ENCODE measurements around the gene NHP2. TPM values are rescaled to one million over a fixed set of nuclear protein-coding genes. Genes with fewer than 3 reads are reported as not detected.

NHP2 gene
- total RNA-seq, 1 donor from 2014 or later, result 161 TPM

DNA sequence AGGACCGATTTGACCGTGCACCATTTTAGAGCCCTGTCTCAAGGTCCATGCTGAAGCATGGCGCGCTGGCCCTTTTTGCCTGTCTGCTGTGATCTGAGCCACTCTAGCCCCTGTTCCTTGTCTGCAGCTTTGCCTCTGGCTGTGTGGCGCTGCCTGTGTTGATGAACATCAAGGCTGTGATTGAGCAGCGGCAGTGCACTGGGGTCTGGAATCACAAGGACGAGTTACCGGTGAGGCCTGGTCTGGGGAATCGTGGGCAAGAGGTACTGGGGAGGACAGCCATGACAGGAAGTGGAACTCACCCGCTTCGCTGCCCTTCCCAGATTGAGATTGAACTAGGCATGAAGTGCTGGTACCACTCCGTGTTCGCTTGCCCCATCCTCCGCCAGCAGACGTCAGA lies 6.3 kb downstream of the NHP2 start:
- no peak for DNase-seq (ENCODE audit: extremely low spot score, unreplicated experiment)
- Mint-ChIP-seq H3K9me3 (no peaks in the 10 kb centered on the region), H3K27me3 (no peaks in the 10 kb centered on the region), H3K4me1 (ENCODE audit: unreplicated experiment) (peaks cover 33% of the 10 kb centered on the region), H3K4me3 (no peak overlapping the region), H3K36me3 (peaks cover 14% of the 10 kb centered on the region), H3K27ac (no peak overlapping the region)
- TF ChIP-seq, protein P1, sequence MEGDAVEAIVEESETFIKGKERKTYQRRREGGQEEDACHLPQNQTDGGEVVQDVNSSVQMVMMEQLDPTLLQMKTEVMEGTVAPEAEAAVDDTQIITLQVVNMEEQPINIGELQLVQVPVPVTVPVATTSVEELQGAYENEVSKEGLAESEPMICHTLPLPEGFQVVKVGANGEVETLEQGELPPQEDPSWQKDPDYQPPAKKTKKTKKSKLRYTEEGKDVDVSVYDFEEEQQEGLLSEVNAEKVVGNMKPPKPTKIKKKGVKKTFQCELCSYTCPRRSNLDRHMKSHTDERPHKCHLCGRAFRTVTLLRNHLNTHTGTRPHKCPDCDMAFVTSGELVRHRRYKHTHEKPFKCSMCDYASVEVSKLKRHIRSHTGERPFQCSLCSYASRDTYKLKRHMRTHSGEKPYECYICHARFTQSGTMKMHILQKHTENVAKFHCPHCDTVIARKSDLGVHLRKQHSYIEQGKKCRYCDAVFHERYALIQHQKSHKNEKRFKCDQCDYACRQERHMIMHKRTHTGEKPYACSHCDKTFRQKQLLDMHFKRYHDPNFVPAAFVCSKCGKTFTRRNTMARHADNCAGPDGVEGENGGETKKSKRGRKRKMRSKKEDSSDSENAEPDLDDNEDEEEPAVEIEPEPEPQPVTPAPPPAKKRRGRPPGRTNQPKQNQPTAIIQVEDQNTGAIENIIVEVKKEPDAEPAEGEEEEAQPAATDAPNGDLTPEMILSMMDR (conservative IDR thresholded peaks at IDR 0.05), result no peak

DNA sequence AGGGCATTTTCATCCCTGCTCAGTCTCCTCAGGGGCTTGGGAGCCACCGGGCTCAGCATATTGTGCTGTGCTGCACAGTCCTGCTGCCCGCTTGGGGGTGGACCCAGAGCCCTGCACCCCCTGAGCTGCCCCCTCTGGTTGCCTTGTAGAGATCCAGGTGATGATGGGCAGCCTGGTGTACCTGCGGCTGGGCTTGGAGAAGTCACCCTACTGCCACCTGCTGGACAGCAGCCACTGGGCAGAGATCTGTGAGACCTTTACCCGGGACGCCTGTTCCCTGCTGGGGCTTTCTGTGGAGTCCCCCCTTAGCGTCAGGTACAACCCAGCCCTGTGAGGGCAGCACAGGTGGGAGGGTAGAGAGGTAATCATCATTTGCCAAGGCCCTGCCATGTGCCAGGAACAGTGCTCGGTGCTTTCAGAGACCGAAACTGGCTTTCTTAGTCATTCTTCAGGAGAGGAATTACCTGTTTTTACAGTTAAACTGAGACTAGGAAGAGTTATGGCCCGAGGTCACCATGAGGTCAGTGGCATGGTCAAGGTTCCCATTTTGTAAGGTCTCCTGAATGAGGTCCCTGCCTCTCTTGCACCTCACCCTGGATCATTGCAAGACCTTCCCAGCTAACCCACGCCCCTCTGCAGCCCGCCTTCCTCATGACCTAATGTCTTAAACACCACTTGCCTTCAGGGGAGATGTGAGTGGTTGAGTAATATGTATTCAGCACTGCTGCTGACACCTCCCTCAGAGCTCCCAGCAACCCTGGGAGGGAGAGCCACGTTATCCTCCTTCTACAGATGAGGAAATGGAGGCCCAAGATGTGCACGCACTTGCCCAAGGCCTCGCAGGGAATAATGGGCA lies 7.5 kb downstream of the NHP2 start:
- Mint-ChIP-seq H3K27me3 (no peaks in the 10 kb centered on the region), H3K9me3 (no peaks in the 10 kb centered on the region), H3K36me3 (peaks cover 18% of the 10 kb centered on the region), H3K4me1 (ENCODE audit: unreplicated experiment) (peaks cover 24% of the 10 kb centered on the region), H3K27ac (peak overlapping the region; percentile 91), H3K4me3 (peak overlapping the region; percentile 46)
- TF ChIP-seq, protein P1 (conservative IDR thresholded peaks at IDR 0.05), result peak; percentile 83
- no peak for DNase-seq (ENCODE audit: extremely low spot score, unreplicated experiment)

DNA sequence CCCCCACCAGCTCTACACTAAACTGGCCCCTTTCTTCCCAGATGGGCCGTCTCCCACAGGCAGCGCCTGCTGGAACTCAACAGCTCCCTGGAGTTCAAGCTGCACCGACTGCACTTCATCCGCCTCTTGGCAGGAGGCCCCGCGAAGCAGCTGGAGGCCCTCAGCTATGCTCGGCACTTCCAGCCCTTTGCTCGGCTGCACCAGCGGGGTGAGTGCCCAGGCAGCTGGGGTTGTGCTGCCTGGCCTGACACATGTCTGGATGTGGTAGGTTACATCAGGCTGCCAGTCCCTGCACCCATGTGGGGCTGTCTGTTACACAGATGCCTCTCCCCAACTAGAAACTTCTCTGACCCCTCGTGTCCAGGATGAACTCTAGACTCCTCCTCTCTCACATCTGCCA lies 9.8 kb downstream of the NHP2 start:
- peaks cover 27% of the 10 kb centered on the region for H3K36me3 Mint-ChIP-seq
- H3K9me3 Mint-ChIP-seq, result no peaks in the 10 kb centered on the region
- H3K27ac Mint-ChIP-seq, result no peak overlapping the region

DNA sequence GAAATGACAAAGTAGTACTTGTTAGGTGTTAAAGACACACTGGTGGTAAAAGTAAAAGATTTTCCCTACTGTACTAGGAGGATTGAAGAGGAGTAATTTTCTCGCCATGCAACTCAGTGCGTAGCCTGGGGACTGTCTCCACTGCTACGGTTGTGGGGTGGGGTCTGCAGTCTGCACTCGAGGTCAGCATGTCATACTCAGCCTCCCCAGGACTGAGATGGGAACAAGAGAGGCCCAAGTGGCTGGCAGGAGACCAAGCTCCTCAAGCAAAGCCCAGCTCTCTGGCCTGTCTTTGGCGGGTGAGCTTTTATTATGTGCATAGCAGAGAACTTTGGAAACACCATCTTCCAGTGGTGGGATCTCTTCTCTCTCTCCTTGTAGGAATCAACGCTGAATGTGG lies 10.4 kb downstream of the NHP2 start:
- peaks cover 26% of the 10 kb centered on the region for H3K36me3 Mint-ChIP-seq
- H3K4me1 Mint-ChIP-seq (ENCODE audit: unreplicated experiment), result peaks cover 13% of the 10 kb centered on the region
- H3K4me3 Mint-ChIP-seq, result no peak overlapping the region
- H3K27ac Mint-ChIP-seq, result no peak overlapping the region
- H3K27me3 Mint-ChIP-seq, result no peaks in the 10 kb centered on the region
- TF ChIP-seq, protein P1 (conservative IDR thresholded peaks at IDR 0.05), result no peak
- no peaks in the 10 kb centered on the region for H3K9me3 Mint-ChIP-seq
- no peak for DNase-seq (ENCODE audit: extremely low spot score, unreplicated experiment)

More for the DNA sequence above, 9.8 kb downstream of the NHP2 start:
- TF ChIP-seq, protein P1 (conservative IDR thresholded peaks at IDR 0.05), result no peak
- H3K27me3 Mint-ChIP-seq, result no peaks in the 10 kb centered on the region
- peaks cover 19% of the 10 kb centered on the region for H3K4me1 Mint-ChIP-seq (ENCODE audit: unreplicated experiment)
- no peak for DNase-seq (ENCODE audit: extremely low spot score, unreplicated experiment)
- no peak overlapping the region for H3K4me3 Mint-ChIP-seq

DNA sequence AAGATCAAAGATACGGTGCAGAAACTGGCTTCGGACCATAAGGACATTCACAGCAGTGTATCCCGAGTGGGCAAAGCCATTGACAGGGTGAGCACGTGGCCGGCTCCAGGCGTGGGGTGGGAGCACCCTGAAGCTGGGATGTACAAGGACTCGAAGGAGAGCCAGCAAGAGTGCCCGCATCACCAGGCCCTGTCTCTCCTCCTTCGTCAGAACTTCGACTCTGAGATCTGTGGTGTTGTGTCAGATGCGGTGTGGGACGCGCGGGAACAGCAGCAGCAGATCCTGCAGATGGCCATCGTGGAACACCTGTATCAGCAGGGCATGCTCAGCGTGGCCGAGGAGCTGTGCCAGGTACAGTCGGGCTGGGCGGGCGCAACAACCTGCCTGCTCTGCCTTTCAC lies 11.0 kb downstream of the NHP2 start:
- no peak overlapping the region for H3K4me3 Mint-ChIP-seq
- peaks cover 25% of the 10 kb centered on the region for H3K36me3 Mint-ChIP-seq
- TF ChIP-seq, protein P1 (conservative IDR thresholded peaks at IDR 0.05), result no peak
- H3K27me3 Mint-ChIP-seq, result no peaks in the 10 kb centered on the region
- H3K4me1 Mint-ChIP-seq (ENCODE audit: unreplicated experiment), result peaks cover 10% of the 10 kb centered on the region
- DNase-seq (ENCODE audit: extremely low spot score, unreplicated experiment), result no peak
- H3K9me3 Mint-ChIP-seq, result no peaks in the 10 kb centered on the region
- H3K27ac Mint-ChIP-seq, result no peak overlapping the region

Measured in type B pancreatic cell (in vitro differentiated cells).